OCI-LY1 (cell line): Measurements from ENCODE around the gene RHEBL1.

Source experiments
- EZH2 ChIP-seq: fragments of 200-600 bp; sonication (generic), shearing (Covaris generic); IDR thresholded peaks from 2 replicates; pipeline ENCODE4 v1.8.0; 2017; ENCODE audit warnings: borderline replicate concordance, mixed run types, mild to moderate bottlenecking, antibody characterized with exemption, low read length, moderate library complexity, mixed read lengths
- TF ChIP-seq, protein P1 (sequence below): fragments of 200-600 bp; sonication (generic), shearing (Covaris generic); IDR thresholded peaks from 2 replicates; pipeline ENCODE4 v1.5.1; 2017; ENCODE audit warnings: mild to moderate bottlenecking, antibody characterized with exemption, low read length, moderate library complexity, mixed read lengths

DNA sequence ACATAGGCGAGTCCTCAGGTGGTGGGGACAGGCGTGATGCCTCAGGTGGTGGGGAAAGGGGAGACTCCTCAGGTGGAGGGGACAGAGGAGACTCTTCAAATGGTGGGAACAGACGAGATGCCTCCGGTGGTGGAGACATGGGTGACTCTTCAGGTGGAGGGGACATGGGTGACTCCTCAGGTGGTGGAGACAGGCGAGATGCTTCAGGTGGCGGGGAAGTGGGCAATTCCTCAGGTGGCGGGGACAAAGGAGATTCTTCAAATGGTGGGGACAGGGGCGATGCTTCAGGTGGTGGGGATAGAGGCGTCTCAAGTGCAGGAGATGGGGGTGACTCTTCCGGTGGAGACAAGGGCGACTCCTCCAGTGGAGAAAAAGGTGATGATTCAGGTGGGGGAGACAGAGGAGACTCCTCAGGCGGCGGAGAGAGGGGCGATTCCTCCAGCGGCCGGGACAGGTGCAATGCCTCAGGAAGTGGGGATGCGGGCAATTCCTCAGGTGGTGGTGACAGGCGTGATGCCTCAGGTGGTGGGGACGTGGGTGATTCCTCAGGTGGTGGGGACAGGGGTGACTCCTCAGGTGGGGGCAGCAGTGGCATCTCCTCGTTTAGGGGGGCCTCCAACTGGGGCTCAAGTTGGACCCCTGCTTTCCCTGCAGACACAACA, 17.9 kb downstream of the RHEBL1 start:
- TF ChIP-seq, protein P1, sequence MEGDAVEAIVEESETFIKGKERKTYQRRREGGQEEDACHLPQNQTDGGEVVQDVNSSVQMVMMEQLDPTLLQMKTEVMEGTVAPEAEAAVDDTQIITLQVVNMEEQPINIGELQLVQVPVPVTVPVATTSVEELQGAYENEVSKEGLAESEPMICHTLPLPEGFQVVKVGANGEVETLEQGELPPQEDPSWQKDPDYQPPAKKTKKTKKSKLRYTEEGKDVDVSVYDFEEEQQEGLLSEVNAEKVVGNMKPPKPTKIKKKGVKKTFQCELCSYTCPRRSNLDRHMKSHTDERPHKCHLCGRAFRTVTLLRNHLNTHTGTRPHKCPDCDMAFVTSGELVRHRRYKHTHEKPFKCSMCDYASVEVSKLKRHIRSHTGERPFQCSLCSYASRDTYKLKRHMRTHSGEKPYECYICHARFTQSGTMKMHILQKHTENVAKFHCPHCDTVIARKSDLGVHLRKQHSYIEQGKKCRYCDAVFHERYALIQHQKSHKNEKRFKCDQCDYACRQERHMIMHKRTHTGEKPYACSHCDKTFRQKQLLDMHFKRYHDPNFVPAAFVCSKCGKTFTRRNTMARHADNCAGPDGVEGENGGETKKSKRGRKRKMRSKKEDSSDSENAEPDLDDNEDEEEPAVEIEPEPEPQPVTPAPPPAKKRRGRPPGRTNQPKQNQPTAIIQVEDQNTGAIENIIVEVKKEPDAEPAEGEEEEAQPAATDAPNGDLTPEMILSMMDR: no peak
- no peak for TF ChIP-seq EZH2
